Medulla oblongata (tissue), 1 donor: ENCODE results near the gene JAKMIP3.

Experiments
- DNase-seq: peaks from one replicate; pipeline ENCODE4 v3.0.0-alpha.2; 2015; ENCODE audit errors: extremely low spot score

Gene JAKMIP3

GRCh38 chr10:132110111-132110521 is 44.4 kb downstream of the JAKMIP3 start:
- no peak for DNase-seq

GRCh38 chr10:132110713-132111112 is 45.0 kb downstream of the JAKMIP3 start:
- DNase-seq = no peak

GRCh38 chr10:132111121-132111731 is 45.5 kb downstream of the JAKMIP3 start:
- no peak for DNase-seq

- no peak for DNase-seq
Measured at GRCh38 chr10:132111871-132112341, 46.2 kb downstream of the JAKMIP3 start.

- DNase-seq = peak; percentile 35
Measured at GRCh38 chr10:132112611-132113010, 46.9 kb downstream of the JAKMIP3 start.

GRCh38 chr10:132113206-132113605 is 47.5 kb downstream of the JAKMIP3 start:
- peak; percentile 65 for DNase-seq

GRCh38 chr10:132113766-132114365 is 48.1 kb downstream of the JAKMIP3 start:
- peak; percentile 61 for DNase-seq

GRCh38 chr10:132114953-132115520 is 49.3 kb downstream of the JAKMIP3 start:
- no peak for DNase-seq
